Activated T-cell treated with anti-CD3 and anti-CD28 coated beads, Interleukin-2, amount 50 U/mL, for 48 hours (primary cell): ENCODE data around the gene TES.

ENCODE experiments used
- DNase-seq, 2 experiments: peaks; one replicate each; pipeline ENCODE4 v3.0.0-alpha.2; 2020

The TES gene

GRCh38 chr7:116194115-116194514 lies 16.2 kb upstream of the TES start:
- DNase-seq: no peak

DNA sequence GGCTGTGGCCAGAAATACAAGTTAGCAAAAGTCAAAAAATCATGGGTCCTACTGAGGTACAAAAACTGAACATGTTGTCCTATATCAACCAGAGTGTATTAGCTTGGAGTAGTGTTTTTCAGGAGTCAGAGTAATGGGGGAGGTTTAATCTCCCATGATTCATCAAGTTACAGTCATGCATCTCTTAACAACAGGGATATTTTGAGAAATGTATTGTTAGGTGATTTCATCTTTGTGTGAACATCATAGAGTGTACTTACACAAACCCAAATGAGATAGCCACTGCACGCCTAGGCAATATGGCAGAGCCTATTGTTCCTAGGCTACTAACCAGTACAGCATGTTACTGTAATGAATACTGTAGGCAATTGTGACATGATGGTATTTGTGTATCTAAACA lies 14.9 kb upstream of the TES start:
- no peak for DNase-seq

DNA sequence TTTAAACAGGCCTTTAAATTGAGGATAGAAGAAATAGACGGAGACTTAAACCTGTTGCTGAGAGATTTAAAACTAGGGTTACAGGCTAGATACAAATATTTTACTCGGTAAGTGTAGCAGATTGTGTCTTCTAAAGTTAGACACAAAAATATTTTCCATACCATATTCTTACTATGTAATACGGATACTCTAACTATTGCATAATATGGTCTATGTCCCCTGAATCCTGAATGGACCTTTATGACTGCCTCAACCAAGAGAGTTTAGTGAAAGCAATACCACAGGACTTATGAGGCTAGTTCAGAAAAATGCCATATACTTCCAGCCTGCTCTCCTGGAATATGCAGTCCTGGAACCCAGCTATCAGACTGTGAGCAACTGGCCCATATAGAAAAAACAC lies 13.4 kb upstream of the TES start:
- DNase-seq: no peak

DNA sequence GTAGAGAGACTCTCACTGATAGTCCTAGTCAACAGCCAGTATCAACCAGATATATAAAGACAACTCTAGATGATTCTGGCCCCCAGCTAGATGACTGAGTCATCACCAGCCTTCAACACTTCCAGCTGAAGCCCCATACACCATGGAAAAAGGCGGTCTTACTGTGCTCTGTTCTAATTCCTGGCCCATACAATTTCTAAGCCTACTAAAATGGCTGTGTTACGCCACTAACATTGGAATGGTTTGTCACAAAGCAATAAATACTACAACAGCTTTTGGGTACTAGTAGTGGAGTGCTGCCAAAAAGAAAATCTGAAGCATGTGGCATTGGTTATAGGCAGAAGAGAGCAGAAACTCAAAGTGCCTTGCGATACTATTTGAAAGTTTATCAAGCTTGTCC lies 13.0 kb upstream of the TES start:
- no peak for DNase-seq

DNA sequence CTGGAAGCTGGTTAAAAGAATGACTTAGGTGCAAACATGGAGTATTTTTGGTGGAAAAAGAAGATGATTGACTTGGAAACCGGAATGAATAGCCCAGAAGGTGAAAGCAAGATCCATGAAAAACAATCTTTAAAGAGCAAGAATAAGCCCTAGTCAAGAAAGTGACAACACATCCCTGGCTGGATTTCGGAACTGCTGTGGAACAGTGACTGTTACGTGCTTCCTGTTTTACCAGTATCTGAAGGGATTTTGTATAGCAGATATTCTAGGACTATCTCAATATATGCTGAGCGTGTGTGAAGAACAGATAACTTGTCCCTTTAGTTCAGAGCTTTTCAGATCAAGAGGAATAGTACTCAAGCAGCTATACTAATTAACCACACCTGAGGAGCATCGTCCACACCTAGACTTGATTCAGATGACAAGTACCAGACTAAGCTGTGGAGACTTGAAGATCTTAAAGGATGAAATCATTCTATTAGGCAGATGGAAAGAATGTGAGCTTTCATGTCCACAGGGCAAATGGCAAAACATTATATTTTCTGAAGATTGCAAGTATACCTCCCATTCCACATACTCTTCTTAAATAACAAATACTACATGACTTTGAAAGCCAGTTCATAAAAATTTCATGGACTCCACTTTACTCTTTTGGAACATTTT lies 11.5 kb upstream of the TES start:
- no peak for DNase-seq

GRCh38 chr7:116200963-116201362 lies 9.4 kb upstream of the TES start:
- no peak for DNase-seq

- DNase-seq: no peak
Observed at GRCh38 chr7:116206141-116206540, 4.2 kb upstream of the TES start.

DNA sequence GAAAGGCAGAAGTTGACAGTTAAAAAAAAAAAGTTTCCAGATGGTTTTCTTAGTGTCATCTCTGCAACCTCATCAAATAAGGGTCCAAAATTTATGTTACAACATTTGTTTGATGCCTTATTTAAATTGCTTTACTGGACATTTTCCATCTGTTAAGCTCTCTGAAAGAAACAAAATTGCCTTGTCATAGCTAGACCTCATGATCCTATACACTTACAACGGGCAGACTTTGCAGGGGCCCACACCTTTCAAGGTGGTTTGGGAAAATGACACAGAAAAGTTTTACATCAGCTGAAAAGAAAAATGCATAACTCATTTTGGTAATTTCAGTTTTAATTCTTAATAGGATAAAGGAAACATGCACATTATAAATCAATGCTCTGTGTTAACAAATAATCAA lies 1.4 kb upstream of the TES start:
- no peak for DNase-seq

DNA sequence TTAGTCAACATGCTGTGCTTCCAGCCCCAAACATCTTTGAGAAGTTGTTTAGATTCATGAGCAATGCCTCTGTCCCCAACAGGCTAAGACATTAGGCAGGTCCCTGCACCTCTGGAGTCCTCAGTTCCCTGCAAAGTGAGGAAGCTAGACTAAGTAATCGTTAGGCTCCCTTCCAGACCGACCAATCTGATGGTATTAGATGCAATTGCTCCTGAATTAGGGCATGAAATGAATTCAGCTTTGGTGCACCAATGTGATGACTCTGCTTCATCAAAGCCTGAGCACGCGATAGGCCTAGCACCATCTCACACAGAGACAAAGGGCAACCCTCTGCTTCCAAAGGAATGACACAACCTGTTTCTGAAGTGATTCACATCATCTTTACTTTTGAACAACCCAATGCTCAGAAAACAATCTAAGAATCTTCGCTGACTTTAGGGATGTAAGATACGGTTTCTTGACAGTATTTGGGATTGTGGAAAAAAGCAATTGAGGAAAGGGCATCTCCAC lies 723 bp upstream of the TES start:
- DNase-seq: no peak

GRCh38 chr7:116211006-116211912 lies 920 bp downstream of the TES start:
- peak; percentile 77 to 80 for DNase-seq

DNA sequence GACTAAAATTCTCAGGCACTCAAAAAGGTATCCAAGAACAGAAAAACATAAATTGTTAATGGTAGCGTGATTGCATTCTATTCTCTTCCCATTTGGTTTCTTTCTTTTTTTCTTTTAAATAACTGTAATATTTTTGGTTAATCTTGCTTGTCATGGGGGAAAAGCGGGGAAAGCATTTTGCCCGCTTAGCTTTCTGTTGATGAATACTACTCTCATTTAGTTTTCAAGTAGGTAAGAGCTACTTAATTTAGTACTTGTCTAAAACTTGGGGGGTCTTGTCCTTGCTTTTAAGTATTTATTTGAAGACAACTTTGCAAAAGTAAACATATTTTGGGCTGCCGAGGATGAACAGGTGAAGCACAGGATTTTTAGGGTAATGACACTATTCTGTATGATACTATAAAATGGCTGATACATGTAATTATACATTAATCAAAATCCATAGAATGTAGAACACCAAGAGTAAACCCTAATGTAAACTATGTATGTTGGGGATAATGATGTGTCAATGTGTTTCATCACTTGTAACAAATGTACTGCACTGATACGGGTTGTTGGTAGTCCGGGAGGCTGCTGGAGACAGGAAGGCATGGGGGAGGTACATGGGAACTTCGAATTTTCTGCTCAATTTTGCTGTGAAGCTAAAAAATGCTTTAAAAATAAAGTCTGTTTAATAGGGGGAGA lies 1.7 kb downstream of the TES start:
- DNase-seq: no peak

GRCh38 chr7:116212869-116213268 lies 2.5 kb downstream of the TES start:
- DNase-seq: no peak

DNA sequence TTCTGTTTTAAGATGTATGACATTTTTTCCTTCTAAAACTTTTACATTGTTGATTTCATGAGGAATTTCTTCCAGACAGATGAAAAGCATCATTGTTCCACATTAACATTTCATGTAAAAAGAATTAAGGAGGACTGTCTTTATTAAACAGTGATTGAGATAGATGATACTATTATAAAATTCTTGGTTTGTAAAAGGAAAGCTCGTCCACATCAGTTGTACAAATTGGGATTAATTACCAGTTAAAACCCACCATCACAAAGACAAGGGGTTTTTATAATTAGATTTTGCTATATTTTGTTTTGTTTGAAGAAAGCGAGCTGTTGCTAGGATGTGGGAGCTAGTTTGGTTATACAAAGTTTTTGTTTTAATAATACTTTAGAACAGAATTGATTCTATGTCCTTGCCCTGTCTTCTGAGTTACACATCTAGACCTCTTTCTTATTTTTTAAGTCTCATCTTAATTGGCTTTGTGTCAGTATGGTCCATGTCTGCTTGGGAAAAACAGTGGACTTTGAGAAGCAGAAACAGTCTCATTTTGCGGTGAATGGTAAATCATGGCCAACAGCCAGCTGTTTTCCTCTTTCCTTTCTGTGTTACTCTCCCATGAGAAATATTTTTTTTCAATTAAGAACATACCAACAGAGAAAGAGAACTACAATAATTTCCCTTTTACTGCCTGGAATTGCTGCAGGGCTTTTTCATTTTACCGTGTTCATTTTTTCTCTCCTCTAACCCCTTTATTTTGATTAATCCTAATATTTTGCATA lies 3.2 kb downstream of the TES start:
- no peak for DNase-seq

DNA sequence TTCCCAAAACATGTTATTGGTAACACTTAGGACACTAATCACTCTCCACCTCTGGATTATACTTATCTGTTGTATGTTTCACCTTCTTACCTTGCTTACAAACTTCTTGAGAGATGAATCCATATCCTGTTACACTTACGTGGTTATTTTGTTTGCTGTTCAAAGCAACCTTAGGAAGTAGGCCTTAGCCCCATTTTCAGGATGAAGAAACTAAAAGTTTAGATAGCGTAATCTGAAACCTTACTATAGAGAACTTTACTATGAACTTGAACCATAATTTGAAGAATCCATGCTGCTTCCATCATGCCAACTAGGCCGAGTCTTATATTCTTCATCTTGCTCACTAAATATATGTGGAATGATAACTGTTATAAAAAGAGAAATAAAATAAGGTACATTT lies 4.6 kb downstream of the TES start:
- no peak for DNase-seq

GRCh38 chr7:116215551-116215950 lies 5.2 kb downstream of the TES start:
- no peak for DNase-seq

GRCh38 chr7:116216956-116217571 lies 6.7 kb downstream of the TES start:
- DNase-seq: no peak

- no peak for DNase-seq
Observed at GRCh38 chr7:116218051-116218645, 7.8 kb downstream of the TES start.

GRCh38 chr7:116218747-116219146 lies 8.4 kb downstream of the TES start:
- DNase-seq: no peak

GRCh38 chr7:116219288-116219687 lies 8.9 kb downstream of the TES start:
- no peak for DNase-seq

GRCh38 chr7:116219834-116220233 lies 9.5 kb downstream of the TES start:
- DNase-seq: no peak

GRCh38 chr7:116222501-116222900 lies 12.2 kb downstream of the TES start:
- DNase-seq: no peak

DNA sequence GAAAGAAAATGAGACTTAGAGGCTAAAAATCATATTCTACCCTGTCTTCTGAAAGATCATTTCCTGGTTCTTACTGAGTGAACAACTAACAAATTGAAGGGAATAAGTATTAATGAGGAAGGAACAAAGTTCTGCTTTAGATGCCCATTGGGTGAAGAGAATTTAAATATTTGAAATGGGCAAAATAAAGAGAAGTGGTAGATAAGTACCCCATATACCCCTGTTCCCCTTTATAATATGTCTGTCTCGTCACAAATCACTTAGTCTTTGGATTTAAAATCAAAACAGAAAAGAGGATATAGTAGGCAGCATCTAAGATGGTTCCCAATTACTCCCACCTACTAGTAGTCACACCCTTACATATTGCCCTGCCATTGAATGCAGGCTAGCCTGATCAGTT lies 13.2 kb downstream of the TES start:
- no peak for DNase-seq
